Neural progenitor cell (in vitro differentiated cells): ENCODE results near the gene PMEL. TPM values are rescaled to one million over a fixed set of nuclear protein-coding genes. Genes with fewer than 3 reads are reported as not detected.

Experiments used
- DNase-seq: peaks from one replicate; pipeline ENCODE4 v3.0.0-alpha.2; 2016; ENCODE audit warnings: low spot score
- H2AFZ ChIP-seq: fragments of 200-600 bp; sonication (generic); replicated peaks from 2 replicates; pipeline ENCODE4 v1.6.1; 2016; ENCODE audit warnings: antibody characterized with exemption
- H3F3A ChIP-seq: fragments of 200-600 bp; sonication (generic); 2 replicates; pipeline ENCODE4 v1.6.1; 2016; ENCODE audit warnings: antibody characterized with exemption, low read depth
- H3K27ac ChIP-seq: fragments of 200-600 bp; sonication (generic); 2 replicates; pipeline ENCODE4 v1.5.1; 2016; ENCODE audit warnings: mild to moderate bottlenecking
- H3K27me3 ChIP-seq: fragments of 200-600 bp; sonication (generic); 2 replicates; pipeline ENCODE4 v1.6.1; 2016; ENCODE audit warnings: mild to moderate bottlenecking, moderate library complexity
- H3K36me3 ChIP-seq: fragments of 200-600 bp; sonication (generic); 2 replicates; pipeline ENCODE4 v1.5.1; 2016
- H3K4me1 ChIP-seq: fragments of 200-600 bp; sonication (generic); 2 replicates; pipeline ENCODE4 v1.6.1; 2016; ENCODE audit warnings: mixed run types
- H3K4me2 ChIP-seq: fragments of 200-600 bp; sonication (generic); 2 replicates; pipeline ENCODE4 v1.6.1; 2016
- H3K4me3 ChIP-seq: fragments of 200-600 bp; sonication (generic); 2 replicates; pipeline ENCODE4 v1.5.1; 2016
- H3K79me2 ChIP-seq: fragments of 200-600 bp; sonication (generic); 2 replicates; pipeline ENCODE4 v1.6.1; 2016; ENCODE audit warnings: low read depth
- H3K9ac ChIP-seq: fragments of 200-600 bp; sonication (generic); 2 replicates; pipeline ENCODE4 v1.6.1; 2016
- H3K9me3 ChIP-seq: fragments of 200-600 bp; sonication (generic); 2 replicates; pipeline ENCODE4 v1.5.1; 2016; ENCODE audit warnings: low read depth
- H4K20me1 ChIP-seq: fragments of 200-600 bp; sonication (generic); 2 replicates; pipeline ENCODE4 v1.6.1; 2016; ENCODE audit warnings: low read depth
- H3K27ac Mint-ChIP-seq: 3 replicates; pipeline ENCODE4 v1.8.0; 2021; ENCODE audit warnings: mixed read lengths
- H3K27me3 Mint-ChIP-seq: 2 replicates; pipeline ENCODE4 v1.8.0; 2022; ENCODE audit warnings: low read depth, mild to moderate bottlenecking, inconsistent platforms, moderate library complexity, mixed read lengths; ENCODE audit not compliant: insufficient read depth
- H3K36me3 Mint-ChIP-seq: 3 replicates; pipeline ENCODE4 v1.8.0; 2021; ENCODE audit warnings: mixed read lengths
- H3K4me1 Mint-ChIP-seq: 3 replicates; pipeline ENCODE4 v1.8.0; 2021; ENCODE audit warnings: mixed read lengths
- H3K4me3 Mint-ChIP-seq: 3 replicates; pipeline ENCODE4 v1.8.0; 2021; ENCODE audit warnings: mild to moderate bottlenecking, moderate library complexity, mixed read lengths
- H3K9me3 Mint-ChIP-seq: 3 replicates; pipeline ENCODE4 v1.8.0; 2020; ENCODE audit warnings: mixed read lengths
- EZH2 ChIP-seq: fragments of 200-600 bp; sonication (generic); IDR thresholded peaks from 2 replicates; pipeline ENCODE4 v1.6.1; 2017; ENCODE audit warnings: antibody characterized with exemption, mild to moderate bottlenecking, moderate library complexity
- EZH2phosphoT487 ChIP-seq: fragments of 200-600 bp; sonication (generic); IDR thresholded peaks from 2 replicates; pipeline ENCODE4 v1.6.1; 2017; ENCODE audit warnings: antibody characterized with exemption
- total RNA-seq: library from RNA; depleted of rRNA; stranded (reverse); fragments of >200 nt; gene quantifications from 2 replicates; pipeline ENCODE4 v1.2.3, GENCODE V29; 2015; ENCODE audit warnings: low replicate concordance
- TF ChIP-seq, protein P1 (sequence below): fragments of 200-600 bp; sonication (generic); IDR thresholded peaks from 2 replicates; pipeline ENCODE4 v1.5.1; 2017; ENCODE audit warnings: antibody characterized with exemption, mild to moderate bottlenecking

PMEL gene
- total RNA-seq, 1 donor from 2014 or later, result 207 TPM

DNA sequence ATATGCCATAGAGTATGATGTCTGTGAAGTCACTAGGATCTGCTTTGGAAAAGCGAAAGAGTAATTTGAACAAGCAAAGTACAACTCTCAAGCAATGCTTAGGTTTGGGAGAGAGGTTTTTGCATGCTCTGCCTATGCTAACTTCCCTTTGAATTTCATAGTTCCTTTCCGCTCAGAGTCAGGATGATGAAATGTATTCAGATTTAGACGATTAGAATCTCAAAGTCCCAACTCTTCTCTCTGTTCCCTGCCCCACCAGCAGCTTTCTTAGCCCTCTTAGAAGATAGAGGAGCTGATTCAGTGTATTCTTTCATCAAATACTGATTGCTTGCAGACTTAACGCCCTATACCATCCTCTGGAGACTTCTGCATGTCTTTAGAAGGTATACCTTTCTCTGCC, 19.5 kb upstream of the PMEL start:
- TF ChIP-seq EZH2phosphoT487 (no peak), EZH2 (no peak)
- TF ChIP-seq, protein P1, sequence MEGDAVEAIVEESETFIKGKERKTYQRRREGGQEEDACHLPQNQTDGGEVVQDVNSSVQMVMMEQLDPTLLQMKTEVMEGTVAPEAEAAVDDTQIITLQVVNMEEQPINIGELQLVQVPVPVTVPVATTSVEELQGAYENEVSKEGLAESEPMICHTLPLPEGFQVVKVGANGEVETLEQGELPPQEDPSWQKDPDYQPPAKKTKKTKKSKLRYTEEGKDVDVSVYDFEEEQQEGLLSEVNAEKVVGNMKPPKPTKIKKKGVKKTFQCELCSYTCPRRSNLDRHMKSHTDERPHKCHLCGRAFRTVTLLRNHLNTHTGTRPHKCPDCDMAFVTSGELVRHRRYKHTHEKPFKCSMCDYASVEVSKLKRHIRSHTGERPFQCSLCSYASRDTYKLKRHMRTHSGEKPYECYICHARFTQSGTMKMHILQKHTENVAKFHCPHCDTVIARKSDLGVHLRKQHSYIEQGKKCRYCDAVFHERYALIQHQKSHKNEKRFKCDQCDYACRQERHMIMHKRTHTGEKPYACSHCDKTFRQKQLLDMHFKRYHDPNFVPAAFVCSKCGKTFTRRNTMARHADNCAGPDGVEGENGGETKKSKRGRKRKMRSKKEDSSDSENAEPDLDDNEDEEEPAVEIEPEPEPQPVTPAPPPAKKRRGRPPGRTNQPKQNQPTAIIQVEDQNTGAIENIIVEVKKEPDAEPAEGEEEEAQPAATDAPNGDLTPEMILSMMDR, result no peak

GRCh38 chr12:55984861-55985260, 19.0 kb upstream of the PMEL start:
- no peaks in the 10 kb centered on the region for H3K27me3 Mint-ChIP-seq
- no peak overlapping the region for H3K4me3 ChIP-seq
- no peaks in the 10 kb centered on the region for H3K9me3 Mint-ChIP-seq
- H3K9me3 ChIP-seq, result no peaks in the 10 kb centered on the region
- no peak overlapping the region for H3K4me3 Mint-ChIP-seq
- no peak overlapping the region for H3K27ac Mint-ChIP-seq
- peaks cover 21% of the 10 kb centered on the region for H3K79me2 ChIP-seq
- H3K27me3 ChIP-seq, result no peaks in the 10 kb centered on the region
- H3K27ac ChIP-seq, result no peak overlapping the region
- H3K4me2 ChIP-seq, result no peak overlapping the region
- peaks cover 2% of the 10 kb centered on the region for H3F3A ChIP-seq
- peaks cover 38% of the 10 kb centered on the region for H3K36me3 Mint-ChIP-seq
- no peaks in the 10 kb centered on the region for H3K4me1 ChIP-seq
- H4K20me1 ChIP-seq, result peaks cover 15% of the 10 kb centered on the region
- no peak for DNase-seq
- H2AFZ ChIP-seq, result no peak overlapping the region
- no peaks in the 10 kb centered on the region for H3K36me3 ChIP-seq
- no peak overlapping the region for H3K9ac ChIP-seq
- TF ChIP-seq EZH2 (no peak), EZH2phosphoT487 (no peak)
- TF ChIP-seq, protein P1, result no peak
- no peaks in the 10 kb centered on the region for H3K4me1 Mint-ChIP-seq

More for the DNA sequence above, 19.5 kb upstream of the PMEL start:
- H3K27ac Mint-ChIP-seq, result no peak overlapping the region
- no peaks in the 10 kb centered on the region for H3K36me3 ChIP-seq
- H3K36me3 Mint-ChIP-seq, result peaks cover 39% of the 10 kb centered on the region
- no peak overlapping the region for H3K4me3 Mint-ChIP-seq
- H2AFZ ChIP-seq, result no peak overlapping the region
- H3K27ac ChIP-seq, result no peak overlapping the region
- H3K9me3 ChIP-seq, result no peaks in the 10 kb centered on the region
- H3K9ac ChIP-seq, result no peak overlapping the region
- DNase-seq, result no peak
- H3K4me1 ChIP-seq, result no peaks in the 10 kb centered on the region
- no peak overlapping the region for H3K4me2 ChIP-seq
- H3K27me3 ChIP-seq, result no peaks in the 10 kb centered on the region
- peaks cover 3% of the 10 kb centered on the region for H3F3A ChIP-seq
- peaks cover 15% of the 10 kb centered on the region for H4K20me1 ChIP-seq
- H3K4me3 ChIP-seq, result no peak overlapping the region
- H3K4me1 Mint-ChIP-seq, result no peaks in the 10 kb centered on the region
- H3K9me3 Mint-ChIP-seq, result no peaks in the 10 kb centered on the region
- peaks cover 21% of the 10 kb centered on the region for H3K79me2 ChIP-seq
- H3K27me3 Mint-ChIP-seq, result no peaks in the 10 kb centered on the region

DNA sequence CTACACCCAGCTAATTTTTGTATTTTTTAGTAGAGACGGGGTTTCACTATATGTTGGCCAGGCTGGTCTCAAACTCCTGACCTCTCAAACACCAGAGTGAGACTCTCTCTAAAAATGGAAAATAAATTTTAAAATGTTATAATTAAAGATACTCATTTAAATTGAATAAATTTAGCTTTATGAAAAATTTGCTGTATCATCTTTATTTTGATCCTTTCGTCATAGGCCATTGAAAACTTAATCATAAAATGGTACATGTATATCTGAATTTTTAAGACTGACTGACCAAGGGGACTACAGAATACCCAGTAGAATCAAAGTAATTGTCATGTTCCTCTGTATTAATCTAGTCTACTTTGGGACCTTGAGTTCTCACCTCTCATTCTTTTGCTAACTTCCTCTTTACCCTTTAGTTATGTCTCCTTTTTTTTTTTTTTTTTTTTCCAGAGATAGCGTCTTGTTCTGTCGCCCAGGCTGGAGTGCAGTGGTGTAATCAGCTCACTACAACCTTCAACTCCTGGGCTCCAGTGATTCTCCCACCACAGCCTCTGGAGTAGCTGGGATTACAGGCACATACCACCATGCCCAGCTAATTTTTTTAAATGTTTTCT, 17.5 kb upstream of the PMEL start:
- H3K79me2 ChIP-seq, result peaks cover 35% of the 10 kb centered on the region
- DNase-seq, result no peak
- H4K20me1 ChIP-seq, result peaks cover 25% of the 10 kb centered on the region
- no peak for TF ChIP-seq EZH2
- TF ChIP-seq, protein P1, result no peak
- H3K4me2 ChIP-seq, result no peak overlapping the region
- H3K4me1 ChIP-seq, result no peaks in the 10 kb centered on the region
- H3K9me3 Mint-ChIP-seq, result no peaks in the 10 kb centered on the region
- H3K27ac Mint-ChIP-seq, result no peak overlapping the region
- no peaks in the 10 kb centered on the region for H3F3A ChIP-seq
- H3K27me3 Mint-ChIP-seq, result no peaks in the 10 kb centered on the region
- H2AFZ ChIP-seq, result no peak overlapping the region
- H3K4me3 ChIP-seq, result no peak overlapping the region
- H3K9me3 ChIP-seq, result no peaks in the 10 kb centered on the region
- H3K27me3 ChIP-seq, result no peaks in the 10 kb centered on the region
- no peak overlapping the region for H3K9ac ChIP-seq
- H3K36me3 ChIP-seq, result no peaks in the 10 kb centered on the region
- H3K27ac ChIP-seq, result no peak overlapping the region
- no peak overlapping the region for H3K4me3 Mint-ChIP-seq
- no peaks in the 10 kb centered on the region for H3K4me1 Mint-ChIP-seq
- H3K36me3 Mint-ChIP-seq, result peaks cover 35% of the 10 kb centered on the region
